ENCODE results near the gene MLIP. TPM values are rescaled to one million over a fixed set of nuclear protein-coding genes. Genes with fewer than 3 reads are reported as not detected.
"Not testable (repeated sequence)": the region's sequence is repeated elsewhere in the genome, so short reads cannot be mapped to it uniquely, and the experiment has no call there.

MLIP gene
- total RNA-seq, 2 experiments from 2014 or later = not detected

DNA sequence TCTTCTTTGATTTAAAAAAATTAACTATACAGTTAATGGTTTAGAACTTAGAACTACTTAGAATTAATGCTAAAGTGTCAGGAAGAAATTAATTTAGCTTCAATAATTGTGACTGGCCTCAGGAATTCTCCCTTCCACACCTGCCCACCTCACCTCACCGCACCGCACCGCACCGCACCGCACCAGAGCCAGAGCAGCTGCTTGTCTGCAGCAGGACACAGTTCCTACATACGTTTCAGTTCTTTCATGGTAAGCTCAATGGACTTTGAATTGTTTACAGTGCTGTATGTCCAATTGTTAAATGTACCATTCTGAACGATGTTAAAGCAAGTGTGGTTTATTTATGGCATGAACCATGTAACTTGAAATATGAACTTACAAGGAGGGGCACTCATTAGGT, 98.7 kb downstream of the MLIP start:
- POLR2A ChIA-PET; CTCF ChIA-PET; H3K4me3 Mint-ChIP-seq; H3K27ac Mint-ChIP-seq; intact Hi-C loops (cut with micrococcal nuclease); H3K36me3 Mint-ChIP-seq; H3K4me1 Mint-ChIP-seq (ENCODE audit: low read depth); DNase-seq; H3K9me3 Mint-ChIP-seq; H3K27me3 Mint-ChIP-seq: not testable (repeated sequence)

DNA sequence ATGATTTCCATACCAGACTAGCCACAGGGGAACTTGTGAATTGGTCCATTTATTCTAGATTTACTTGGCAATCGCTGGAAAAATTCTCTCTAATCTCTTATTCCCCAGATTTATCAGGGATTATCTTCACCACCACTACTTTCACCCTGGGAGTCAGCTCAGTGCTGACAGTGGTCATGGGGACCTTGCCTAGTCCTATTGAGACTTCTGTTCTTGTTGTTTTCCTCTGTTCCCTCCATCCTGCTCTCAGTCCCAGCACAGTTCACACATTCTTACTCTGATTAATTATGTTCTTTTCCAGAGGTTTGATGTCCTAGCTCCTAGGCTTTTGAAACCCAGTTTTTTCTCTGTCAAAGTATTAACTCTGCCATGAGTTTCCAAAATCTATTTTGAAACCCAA, 103.0 kb downstream of the MLIP start:
- no peak for DNase-seq
- ChIA-PET POLR2A (no interaction called here), CTCF (no interaction called here)
- Mint-ChIP-seq H3K9me3 (peaks cover 4% of the 10 kb centered on the region), H3K27me3 (no peaks in the 10 kb centered on the region), H3K4me3 (no peak overlapping the region), H3K4me1 (ENCODE audit: low read depth) (no peaks in the 10 kb centered on the region), H3K27ac (no peak overlapping the region), H3K36me3 (no peaks in the 10 kb centered on the region)
- intact Hi-C loops (cut with micrococcal nuclease) = no loop called here

DNA sequence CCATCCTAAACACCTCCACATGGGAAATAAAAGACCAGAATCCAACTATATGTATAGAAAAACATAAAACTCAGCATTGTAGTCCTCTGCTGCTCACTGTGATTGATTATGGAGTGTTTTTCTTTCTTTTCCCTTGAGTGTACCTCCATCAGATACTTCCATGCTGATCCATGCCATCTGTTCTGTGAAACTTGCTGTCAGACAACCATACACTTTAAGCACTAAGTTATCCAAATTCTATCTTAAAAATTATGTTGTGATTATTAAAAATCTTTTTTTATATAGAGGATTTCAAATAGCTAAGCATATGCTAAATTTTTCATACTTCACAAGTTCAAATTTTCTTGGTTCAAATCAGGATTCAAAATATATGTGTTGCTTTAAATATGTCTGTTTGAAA, 105.1 kb downstream of the MLIP start:
- CTCF ChIA-PET = no interaction called here
- no peak overlapping the region for H3K4me3 Mint-ChIP-seq
- H3K27me3 Mint-ChIP-seq = no peaks in the 10 kb centered on the region
- H3K9me3 Mint-ChIP-seq = peaks cover 3% of the 10 kb centered on the region
- H3K36me3 Mint-ChIP-seq = no peaks in the 10 kb centered on the region
- POLR2A ChIA-PET = no interaction called here
- DNase-seq = no peak
- intact Hi-C loops (cut with micrococcal nuclease) = no loop called here
- H3K27ac Mint-ChIP-seq = no peak overlapping the region
- no peaks in the 10 kb centered on the region for H3K4me1 Mint-ChIP-seq (ENCODE audit: low read depth)

DNA sequence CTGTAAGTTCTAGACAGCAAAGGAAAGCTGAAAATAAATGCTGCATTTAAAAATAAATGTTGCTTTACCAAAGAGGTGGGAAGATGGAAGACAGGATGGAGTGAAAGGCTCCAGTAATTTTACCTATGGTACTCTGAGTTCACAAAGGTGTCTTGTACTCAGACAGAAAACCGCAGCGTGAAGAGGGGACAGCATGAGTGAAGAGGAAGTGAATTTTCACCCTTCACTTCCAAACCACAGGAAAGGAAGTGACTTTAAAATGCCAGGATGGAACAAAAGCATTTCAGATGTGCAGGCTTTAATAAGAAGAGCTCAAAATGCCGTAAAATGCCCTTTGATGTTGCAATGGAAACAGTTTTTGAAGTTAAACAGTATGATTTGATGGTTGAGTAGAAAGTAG, 105.8 kb downstream of the MLIP start:
- ChIA-PET CTCF (no interaction called here), POLR2A (no interaction called here)
- no peak for DNase-seq
- intact Hi-C loops (cut with micrococcal nuclease) = no loop called here
- Mint-ChIP-seq H3K4me3 (no peak overlapping the region), H3K9me3 (peaks cover 2% of the 10 kb centered on the region), H3K27me3 (no peaks in the 10 kb centered on the region), H3K36me3 (no peaks in the 10 kb centered on the region), H3K4me1 (ENCODE audit: low read depth) (no peaks in the 10 kb centered on the region), H3K27ac (no peak overlapping the region)

DNA sequence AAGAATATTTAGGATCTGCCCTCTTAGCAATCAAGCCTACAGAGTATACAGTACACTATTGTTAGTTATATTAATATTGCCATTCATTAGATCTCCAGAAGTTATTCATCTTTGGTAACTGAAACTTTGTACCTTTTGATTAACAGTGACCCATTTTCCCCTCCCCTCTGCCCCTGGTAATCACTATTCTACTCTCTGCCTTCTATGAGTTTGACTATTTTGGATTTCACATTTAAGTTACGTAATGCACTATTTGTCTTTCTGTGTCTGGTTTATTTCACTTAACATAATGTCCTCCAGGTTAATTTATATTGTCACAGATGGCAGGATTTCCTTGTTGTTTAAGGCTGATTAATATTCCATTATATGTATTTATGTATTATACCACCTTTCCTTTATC, 111.0 kb downstream of the MLIP start:
- no peaks in the 10 kb centered on the region for H3K27me3 Mint-ChIP-seq
- no peak for DNase-seq
- no peaks in the 10 kb centered on the region for H3K36me3 Mint-ChIP-seq
- ChIA-PET CTCF (no interaction called here), POLR2A (no interaction called here)
- peaks cover 8% of the 10 kb centered on the region for H3K9me3 Mint-ChIP-seq
- no peaks in the 10 kb centered on the region for H3K4me1 Mint-ChIP-seq (ENCODE audit: low read depth)
- no peak overlapping the region for H3K4me3 Mint-ChIP-seq
- intact Hi-C loops (cut with micrococcal nuclease) = no loop called here
- no peak overlapping the region for H3K27ac Mint-ChIP-seq

DNA sequence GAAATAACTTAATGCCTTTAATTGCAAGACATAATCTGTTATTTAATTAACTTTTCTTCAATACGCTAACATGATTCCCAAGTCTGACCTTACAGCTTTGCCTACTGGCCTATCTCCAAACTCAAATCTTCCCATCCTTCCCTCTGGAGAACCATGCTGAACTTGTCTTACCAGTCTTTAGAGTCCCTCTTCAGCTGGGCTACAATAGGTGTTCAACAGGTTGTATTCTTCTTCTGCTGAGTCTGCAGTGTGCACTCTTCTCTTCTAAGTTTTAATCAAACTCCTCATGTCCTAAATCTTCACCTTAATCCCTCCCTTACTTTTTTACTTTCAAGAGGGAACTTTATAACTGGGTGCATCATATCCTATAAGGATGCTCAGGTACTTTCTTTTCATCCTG, 121.5 kb downstream of the MLIP start:
- intact Hi-C loops (cut with micrococcal nuclease) = no loop called here
- Mint-ChIP-seq H3K27me3 (no peaks in the 10 kb centered on the region), H3K4me3 (no peak overlapping the region), H3K36me3 (no peaks in the 10 kb centered on the region), H3K9me3 (no peaks in the 10 kb centered on the region), H3K27ac (no peak overlapping the region), H3K4me1 (ENCODE audit: low read depth) (no peaks in the 10 kb centered on the region)
- POLR2A ChIA-PET = no interaction called here
- no peak for DNase-seq
- CTCF ChIA-PET = no interaction called here

DNA sequence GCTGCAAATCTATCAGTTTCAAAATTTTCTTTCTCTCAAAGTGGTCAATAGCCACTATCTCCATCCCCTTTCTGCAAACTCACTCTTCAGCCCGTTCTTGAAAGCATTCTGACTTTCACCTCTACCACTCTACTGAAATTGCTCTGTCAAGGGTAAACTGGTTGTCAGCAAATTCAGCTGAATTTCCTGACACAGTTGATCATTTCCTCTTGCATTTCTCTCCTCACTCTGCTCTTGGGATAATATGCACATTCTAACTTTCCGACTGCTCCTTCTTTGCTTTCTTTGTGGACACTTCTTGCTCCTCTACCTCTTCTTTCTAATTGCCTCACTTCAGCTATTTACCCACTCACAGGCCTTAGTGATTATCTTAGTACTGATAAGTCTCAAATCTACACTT, 123.3 kb downstream of the MLIP start:
- no peaks in the 10 kb centered on the region for H3K9me3 Mint-ChIP-seq
- H3K36me3 Mint-ChIP-seq = no peaks in the 10 kb centered on the region
- H3K27ac Mint-ChIP-seq = no peak overlapping the region
- POLR2A ChIA-PET = no interaction called here
- H3K4me1 Mint-ChIP-seq (ENCODE audit: low read depth) = no peaks in the 10 kb centered on the region
- CTCF ChIA-PET = no interaction called here
- H3K27me3 Mint-ChIP-seq = no peaks in the 10 kb centered on the region
- no peak for DNase-seq
- H3K4me3 Mint-ChIP-seq = no peak overlapping the region
- intact Hi-C loops (cut with micrococcal nuclease) = no loop called here

DNA sequence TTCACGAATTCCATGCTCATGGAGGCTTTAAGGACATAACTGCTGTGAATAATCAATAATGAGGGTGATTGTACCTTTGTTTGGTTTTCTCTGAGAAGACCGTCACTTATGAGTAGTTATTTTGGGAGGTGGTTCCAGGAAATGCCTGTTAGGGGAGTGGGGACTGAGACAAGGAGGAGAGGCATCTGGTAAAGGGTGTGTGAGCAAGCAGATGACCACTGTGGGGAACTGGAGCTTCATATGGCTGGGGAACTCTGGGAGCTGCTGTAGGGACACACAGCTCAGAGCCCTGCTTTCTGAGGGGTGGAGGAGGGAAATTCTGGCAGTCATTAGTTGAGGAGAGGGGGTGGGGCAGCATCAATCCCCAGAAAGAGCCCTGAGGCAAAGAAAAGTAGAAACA, 125.7 kb downstream of the MLIP start:
- POLR2A ChIA-PET = no interaction called here
- CTCF ChIA-PET = no interaction called here

DNA sequence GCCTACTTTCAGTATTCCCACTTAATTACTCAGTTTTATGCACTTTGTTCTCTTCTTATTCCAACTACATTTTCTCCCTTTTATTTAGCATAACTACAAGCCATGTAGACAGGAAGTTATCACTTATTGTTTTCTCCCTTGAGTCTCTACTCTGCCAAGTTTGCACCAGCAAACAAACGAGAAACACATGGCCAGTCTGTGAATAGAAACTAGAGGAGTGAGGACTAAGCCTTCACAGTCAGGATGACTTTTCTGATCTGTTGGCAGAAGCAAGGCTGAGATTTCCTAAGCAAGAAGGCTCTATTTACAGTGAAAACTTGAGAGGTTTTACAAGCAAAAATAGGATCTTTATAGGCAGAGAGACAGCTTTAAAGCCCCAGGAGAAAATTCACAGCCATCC, 127.2 kb downstream of the MLIP start:
- no peak overlapping the region for H3K27ac Mint-ChIP-seq

More for the DNA sequence above, 125.7 kb downstream of the MLIP start:
- no peaks in the 10 kb centered on the region for H3K9me3 Mint-ChIP-seq
- no peak overlapping the region for H3K27ac Mint-ChIP-seq
- no peak for DNase-seq
- no peaks in the 10 kb centered on the region for H3K4me1 Mint-ChIP-seq (ENCODE audit: low read depth)
- H3K27me3 Mint-ChIP-seq = no peaks in the 10 kb centered on the region
- no peak overlapping the region for H3K4me3 Mint-ChIP-seq
- intact Hi-C loops (cut with micrococcal nuclease) = no loop called here
- H3K36me3 Mint-ChIP-seq = no peaks in the 10 kb centered on the region

DNA sequence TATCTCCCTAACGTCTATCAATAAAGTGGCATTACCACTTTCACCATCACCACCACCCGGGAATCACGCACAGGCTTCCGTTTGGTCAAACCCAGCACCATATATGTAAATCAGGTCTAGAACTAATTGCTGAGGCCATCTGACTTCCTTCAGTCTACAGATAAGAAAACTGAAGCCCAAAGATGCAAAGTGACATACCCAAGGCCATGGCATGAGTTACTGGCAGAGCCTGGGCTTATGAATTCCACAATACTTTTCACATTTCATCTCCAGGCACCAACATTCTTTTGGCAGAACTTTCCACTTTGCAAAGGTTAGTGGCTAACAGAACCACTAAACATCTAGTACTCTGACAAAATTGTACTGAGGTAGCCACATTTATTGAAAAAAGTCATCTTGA, 132.5 kb downstream of the MLIP start:
- CTCF ChIA-PET = interaction anchor here (1.1 kb wide), 1 partner anchor 14 kb away, joined by 3 read pairs; no protein-coding TSS in a partner anchor
- Mint-ChIP-seq H3K27me3 (no peaks in the 10 kb centered on the region), H3K27ac (no peak overlapping the region), H3K9me3 (no peaks in the 10 kb centered on the region), H3K4me1 (ENCODE audit: low read depth) (no peaks in the 10 kb centered on the region), H3K36me3 (no peaks in the 10 kb centered on the region), H3K4me3 (no peak overlapping the region)
- intact Hi-C loops (cut with micrococcal nuclease) = no loop called here
- POLR2A ChIA-PET = no interaction called here
- DNase-seq = no peak

More for the DNA sequence above, 127.2 kb downstream of the MLIP start:
- Mint-ChIP-seq H3K9me3 (no peaks in the 10 kb centered on the region), H3K27me3 (no peaks in the 10 kb centered on the region), H3K4me3 (no peak overlapping the region), H3K4me1 (ENCODE audit: low read depth) (no peaks in the 10 kb centered on the region), H3K36me3 (no peaks in the 10 kb centered on the region)
- no peak for DNase-seq
- intact Hi-C loops (cut with micrococcal nuclease) = no loop called here
- ChIA-PET CTCF (no interaction called here), POLR2A (no interaction called here)

DNA sequence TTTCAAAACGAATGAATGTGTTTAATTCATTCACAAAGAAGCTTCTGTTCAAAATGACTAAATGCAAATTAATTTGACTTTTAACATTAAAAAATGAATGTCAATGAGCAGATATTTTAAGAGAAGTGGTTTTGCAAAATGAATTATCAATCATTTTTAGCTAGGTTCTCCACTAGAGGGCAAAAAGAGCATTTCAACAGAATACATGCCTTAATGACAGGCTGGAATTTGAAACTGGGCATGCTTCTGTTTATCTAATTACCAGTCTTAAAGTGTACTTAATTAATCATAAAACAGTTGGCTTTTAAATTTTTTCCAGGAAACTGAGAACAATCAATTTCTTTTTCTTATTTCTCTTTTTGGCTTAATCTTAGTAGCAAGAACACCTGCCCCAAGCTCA, 133.2 kb downstream of the MLIP start:
- POLR2A ChIA-PET = no interaction called here
- CTCF ChIA-PET = interaction anchor here (0.8 to 1.1 kb wide), 2 partner anchors 13 to 258 kb away, joined by 3 read pairs; no protein-coding TSS in a partner anchor
- H3K27ac Mint-ChIP-seq = no peak overlapping the region
- intact Hi-C loops (cut with micrococcal nuclease) = no loop called here
- no peaks in the 10 kb centered on the region for H3K27me3 Mint-ChIP-seq
- no peaks in the 10 kb centered on the region for H3K9me3 Mint-ChIP-seq
- H3K4me3 Mint-ChIP-seq = no peak overlapping the region
- no peaks in the 10 kb centered on the region for H3K4me1 Mint-ChIP-seq (ENCODE audit: low read depth)
- no peaks in the 10 kb centered on the region for H3K36me3 Mint-ChIP-seq
- DNase-seq = no peak

DNA sequence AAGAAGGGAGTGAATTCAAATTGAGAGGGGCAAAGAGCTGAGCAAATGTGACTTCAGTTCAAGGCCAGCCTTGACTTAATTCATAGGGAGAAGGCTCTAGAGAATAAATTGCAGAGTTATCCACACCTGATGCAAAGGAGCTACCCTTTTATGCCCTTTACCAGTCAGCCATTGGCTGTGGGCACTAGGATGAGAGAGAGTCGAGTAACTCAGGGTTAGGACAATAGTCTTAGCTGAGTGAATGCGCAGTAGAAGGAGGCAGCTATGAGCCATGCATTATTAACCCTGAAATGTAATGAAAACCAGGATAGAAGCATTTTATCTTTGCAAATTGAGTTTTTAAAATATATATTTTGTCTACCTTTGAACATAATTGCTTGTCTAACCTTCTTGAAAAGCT, 134.0 kb downstream of the MLIP start:
- no peaks in the 10 kb centered on the region for H3K27me3 Mint-ChIP-seq
- intact Hi-C loops (cut with micrococcal nuclease) = no loop called here
- no peak overlapping the region for H3K27ac Mint-ChIP-seq
- no peaks in the 10 kb centered on the region for H3K4me1 Mint-ChIP-seq (ENCODE audit: low read depth)
- ChIA-PET CTCF (interaction anchor here (0.8 kb wide), 1 partner anchor 259 kb away, joined by 3 read pairs; no protein-coding TSS in a partner anchor), POLR2A (no interaction called here)
- H3K9me3 Mint-ChIP-seq = no peaks in the 10 kb centered on the region
- no peak overlapping the region for H3K4me3 Mint-ChIP-seq
- no peaks in the 10 kb centered on the region for H3K36me3 Mint-ChIP-seq
- no peak for DNase-seq

DNA sequence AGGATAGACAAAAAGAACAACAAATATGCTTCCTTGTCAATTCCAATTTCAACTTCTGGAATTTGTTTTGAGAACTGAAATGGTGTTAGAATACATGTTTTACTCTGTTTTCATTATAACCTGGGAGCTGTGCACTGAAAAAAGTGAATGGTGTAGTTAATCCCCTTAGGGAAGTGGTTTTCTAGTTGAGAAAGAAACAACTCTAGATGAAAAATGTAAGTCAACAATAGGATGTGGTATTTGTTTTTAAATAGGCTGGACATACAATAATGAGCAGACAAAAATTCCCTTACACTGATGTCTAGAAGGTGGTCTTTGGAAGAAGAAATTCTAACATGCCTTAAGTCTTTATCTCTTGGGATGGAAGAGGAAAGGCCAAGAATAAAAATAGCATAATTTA, 137.1 kb downstream of the MLIP start:
- POLR2A ChIA-PET = no interaction called here
- H3K27ac Mint-ChIP-seq = no peak overlapping the region
- DNase-seq = no peak
- CTCF ChIA-PET = no interaction called here
- no peaks in the 10 kb centered on the region for H3K27me3 Mint-ChIP-seq
- no peak overlapping the region for H3K4me3 Mint-ChIP-seq
- intact Hi-C loops (cut with micrococcal nuclease) = no loop called here
- no peaks in the 10 kb centered on the region for H3K4me1 Mint-ChIP-seq (ENCODE audit: low read depth)
- no peaks in the 10 kb centered on the region for H3K9me3 Mint-ChIP-seq
- no peaks in the 10 kb centered on the region for H3K36me3 Mint-ChIP-seq

DNA sequence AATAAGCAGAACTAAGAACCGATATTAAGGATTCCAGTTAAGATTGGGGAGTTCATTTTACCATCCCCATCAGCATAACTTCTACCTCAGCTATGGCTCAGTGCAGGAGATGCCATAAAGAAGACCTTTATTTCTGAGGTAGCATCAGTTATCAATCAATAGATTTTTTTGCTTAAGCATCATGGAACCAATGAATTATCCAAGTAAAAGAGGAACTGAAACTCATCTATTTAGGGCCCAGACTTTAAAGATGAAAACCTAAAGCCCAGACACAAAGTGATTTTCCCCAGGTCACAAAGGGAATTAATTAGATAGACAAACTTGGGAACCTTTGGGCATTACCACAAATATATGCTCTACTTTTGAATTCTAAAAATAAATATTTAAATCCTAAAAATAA, 137.8 kb downstream of the MLIP start:
- Mint-ChIP-seq H3K4me1 (ENCODE audit: low read depth) (no peaks in the 10 kb centered on the region), H3K36me3 (no peaks in the 10 kb centered on the region), H3K27ac (no peak overlapping the region), H3K27me3 (no peaks in the 10 kb centered on the region), H3K4me3 (no peak overlapping the region), H3K9me3 (no peaks in the 10 kb centered on the region)
- ChIA-PET POLR2A (no interaction called here), CTCF (no interaction called here)
- intact Hi-C loops (cut with micrococcal nuclease) = no loop called here
- no peak for DNase-seq

Data from activated CD4-positive, alpha-beta memory T cell treated with anti-CD3 and anti-CD28 coated beads for 36 hours (primary cell).